ENCODE data around the gene BASP1.

Gene BASP1

GRCh38 chr5:17305964-17306725 lies 88.7 kb downstream of the BASP1 start (continued):
- TF ChIP-seq BCL11A (tag by site-specific recombination; IDR thresholded peaks at IDR 0.05; ENCODE audit: low read depth) (peak; percentile 99), PRDM1 (tag by site-specific recombination; IDR thresholded peaks at IDR 0.05) (no peak), TCF7L2 (IDR thresholded peaks at IDR 0.05; ENCODE audit: borderline replicate concordance, low read depth, low read length) (peak; percentile 82), ZNF174 (tag by site-specific recombination; IDR thresholded peaks at IDR 0.05) (no peak), IKZF3 (tag by site-specific recombination; IDR thresholded peaks at IDR 0.05) (peak; percentile 98), HIC1 (tag by site-specific recombination; IDR thresholded peaks at IDR 0.05) (no peak), ZNF16 (tag by site-specific recombination; IDR thresholded peaks at IDR 0.05; ENCODE audit: low read depth) (no peak), ZNF664 (tag by site-specific recombination; IDR thresholded peaks at IDR 0.05) (peak; percentile 100), ZNF544 (tag by site-specific recombination; IDR thresholded peaks at IDR 0.05) (no peak), ZNF670 (tag by site-specific recombination; IDR thresholded peaks at IDR 0.05; ENCODE audit: low read depth) (no peak), MYNN (tag by site-specific recombination; IDR thresholded peaks at IDR 0.05; ENCODE audit: borderline replicate concordance) (peak; percentile 27; the same call in 1 of the 2 replicates), ZNF830 (tag by site-specific recombination; IDR thresholded peaks at IDR 0.05; ENCODE audit: low read depth) (no peak), BCL11B (tag by site-specific recombination; IDR thresholded peaks at IDR 0.05; ENCODE audit: low read depth) (peak; percentile 97), ZNF184 (tag by site-specific recombination; IDR thresholded peaks at IDR 0.05) (peak; percentile 94), ZNF133 (tag by site-specific recombination; IDR thresholded peaks at IDR 0.05) (no peak), FEZF1 (tag by site-specific recombination; IDR thresholded peaks at IDR 0.05) (peak; percentile 99), ZNF26 (tag by site-specific recombination; IDR thresholded peaks at IDR 0.05) (no peak), YY2 (tag by site-specific recombination; IDR thresholded peaks at IDR 0.05) (no peak; the same call in 1 of the 2 replicates), GFI1B (tag by site-specific recombination; IDR thresholded peaks at IDR 0.05) (peak; percentile 100), GLI4 (tag by site-specific recombination; IDR thresholded peaks at IDR 0.05) (no peak), ZNF701 (tag by site-specific recombination; IDR thresholded peaks at IDR 0.05) (no peak), ZNF140 (tag by site-specific recombination; IDR thresholded peaks at IDR 0.05) (no peak), ZNF558 (tag by site-specific recombination; IDR thresholded peaks at IDR 0.05) (peak; percentile 91), ZSCAN5A (tag by site-specific recombination; IDR thresholded peaks at IDR 0.05) (0 out of 2 replicates have a peak, but pooled peaks have one; percentile 46), ZNF654 (tag by site-specific recombination; IDR thresholded peaks at IDR 0.05; ENCODE audit: low read depth) (peak; percentile 46), AEBP2 (tag by site-specific recombination; IDR thresholded peaks at IDR 0.05; ENCODE audit: borderline replicate concordance) (no peak), ZBTB48 (tag by site-specific recombination; IDR thresholded peaks at IDR 0.05) (peak; percentile 75), ZNF639 (tag by site-specific recombination; IDR thresholded peaks at IDR 0.05) (peak; percentile 99), ZNF146 (tag by site-specific recombination; IDR thresholded peaks at IDR 0.05) (peak; percentile 88)

Measured in HEK293 (cell line).